Right lobe of liver (tissue), 4 donors: Measurements from ENCODE around the gene ESPL1.

Source experiments
- POLR2A ChIP-seq: fragments of 450-650 bp; IDR thresholded peaks from one replicate; pipeline ENCODE4 v1.6.1; 2017; ENCODE audit warnings: antibody characterized with exemption, mild to moderate bottlenecking
- TF ChIP-seq, protein P1 (sequence below), 4 donors: fragments of 200-600 bp in 3 of 4; fragments of 450-650 bp in 1 of 4; IDR thresholded peaks; one replicate each; pipeline versions ENCODE4 v1.5.1 to v1.8.0; 2016 to 2022; ENCODE audit warnings: antibody characterized with exemption in 4 of 4, mild to moderate bottlenecking in 2 of 4
- donor health status: DM: no; HTN: no; CAD: no.
- donor health status: DM: no; HTN: no; CAD: no.
- donor health status: DM: no; HTN: yes; CAD: no.

DNA sequence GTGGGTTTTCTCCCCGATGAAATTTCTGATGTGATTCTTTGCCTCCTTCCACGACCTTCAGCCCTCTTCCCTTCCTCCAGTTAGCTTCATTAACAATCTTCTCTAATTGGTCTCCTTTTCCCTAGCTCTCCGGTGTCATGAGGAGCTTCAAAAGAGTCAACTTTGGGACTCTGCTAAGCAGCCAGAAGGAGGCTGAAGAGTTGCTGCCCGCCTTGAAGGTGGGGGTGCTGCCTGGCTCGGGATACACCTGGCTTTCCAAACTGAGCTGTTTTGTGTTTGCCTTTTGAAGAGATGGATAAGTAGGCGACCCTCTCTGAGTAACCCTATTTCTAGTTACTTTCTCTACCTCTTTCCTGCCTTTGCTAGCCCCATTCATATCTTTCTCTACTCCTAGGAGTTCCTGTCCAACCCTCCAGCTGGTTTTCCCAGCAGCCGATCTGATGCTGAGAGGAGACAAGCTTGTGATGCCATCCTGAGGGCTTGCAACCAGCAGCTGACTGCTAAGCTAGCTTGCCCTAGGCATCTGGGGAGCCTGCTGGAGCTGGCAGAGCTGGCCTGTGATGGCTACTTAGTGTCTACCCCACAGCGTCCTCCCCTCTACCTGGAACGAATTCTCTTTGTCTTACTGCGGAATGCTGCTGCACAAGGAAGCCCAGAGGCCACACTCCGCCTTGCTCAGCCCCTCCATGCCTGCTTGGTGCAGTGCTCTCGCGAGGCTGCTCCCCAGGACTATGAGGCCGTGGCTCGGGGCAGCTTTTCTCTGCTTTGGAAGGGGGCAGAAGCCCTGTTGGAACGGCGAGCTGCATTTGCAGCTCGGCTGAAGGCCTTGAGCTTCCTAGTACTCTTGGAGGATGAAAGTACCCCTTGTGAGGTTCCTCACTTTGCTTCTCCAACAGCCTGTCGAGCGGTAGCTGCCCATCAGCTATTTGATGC lies 797 bp downstream of the ESPL1 start:
- TF ChIP-seq POLR2A: no peak
- TF ChIP-seq, protein P1, sequence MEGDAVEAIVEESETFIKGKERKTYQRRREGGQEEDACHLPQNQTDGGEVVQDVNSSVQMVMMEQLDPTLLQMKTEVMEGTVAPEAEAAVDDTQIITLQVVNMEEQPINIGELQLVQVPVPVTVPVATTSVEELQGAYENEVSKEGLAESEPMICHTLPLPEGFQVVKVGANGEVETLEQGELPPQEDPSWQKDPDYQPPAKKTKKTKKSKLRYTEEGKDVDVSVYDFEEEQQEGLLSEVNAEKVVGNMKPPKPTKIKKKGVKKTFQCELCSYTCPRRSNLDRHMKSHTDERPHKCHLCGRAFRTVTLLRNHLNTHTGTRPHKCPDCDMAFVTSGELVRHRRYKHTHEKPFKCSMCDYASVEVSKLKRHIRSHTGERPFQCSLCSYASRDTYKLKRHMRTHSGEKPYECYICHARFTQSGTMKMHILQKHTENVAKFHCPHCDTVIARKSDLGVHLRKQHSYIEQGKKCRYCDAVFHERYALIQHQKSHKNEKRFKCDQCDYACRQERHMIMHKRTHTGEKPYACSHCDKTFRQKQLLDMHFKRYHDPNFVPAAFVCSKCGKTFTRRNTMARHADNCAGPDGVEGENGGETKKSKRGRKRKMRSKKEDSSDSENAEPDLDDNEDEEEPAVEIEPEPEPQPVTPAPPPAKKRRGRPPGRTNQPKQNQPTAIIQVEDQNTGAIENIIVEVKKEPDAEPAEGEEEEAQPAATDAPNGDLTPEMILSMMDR (IDR thresholded peaks at IDR 0.05): no peak
